ENCODE results near the gene HOXA5. TPM values are rescaled to one million over a fixed set of nuclear protein-coding genes. Genes with fewer than 3 reads are reported as not detected.

The HOXA5 gene
- not detected for total RNA-seq

DNA sequence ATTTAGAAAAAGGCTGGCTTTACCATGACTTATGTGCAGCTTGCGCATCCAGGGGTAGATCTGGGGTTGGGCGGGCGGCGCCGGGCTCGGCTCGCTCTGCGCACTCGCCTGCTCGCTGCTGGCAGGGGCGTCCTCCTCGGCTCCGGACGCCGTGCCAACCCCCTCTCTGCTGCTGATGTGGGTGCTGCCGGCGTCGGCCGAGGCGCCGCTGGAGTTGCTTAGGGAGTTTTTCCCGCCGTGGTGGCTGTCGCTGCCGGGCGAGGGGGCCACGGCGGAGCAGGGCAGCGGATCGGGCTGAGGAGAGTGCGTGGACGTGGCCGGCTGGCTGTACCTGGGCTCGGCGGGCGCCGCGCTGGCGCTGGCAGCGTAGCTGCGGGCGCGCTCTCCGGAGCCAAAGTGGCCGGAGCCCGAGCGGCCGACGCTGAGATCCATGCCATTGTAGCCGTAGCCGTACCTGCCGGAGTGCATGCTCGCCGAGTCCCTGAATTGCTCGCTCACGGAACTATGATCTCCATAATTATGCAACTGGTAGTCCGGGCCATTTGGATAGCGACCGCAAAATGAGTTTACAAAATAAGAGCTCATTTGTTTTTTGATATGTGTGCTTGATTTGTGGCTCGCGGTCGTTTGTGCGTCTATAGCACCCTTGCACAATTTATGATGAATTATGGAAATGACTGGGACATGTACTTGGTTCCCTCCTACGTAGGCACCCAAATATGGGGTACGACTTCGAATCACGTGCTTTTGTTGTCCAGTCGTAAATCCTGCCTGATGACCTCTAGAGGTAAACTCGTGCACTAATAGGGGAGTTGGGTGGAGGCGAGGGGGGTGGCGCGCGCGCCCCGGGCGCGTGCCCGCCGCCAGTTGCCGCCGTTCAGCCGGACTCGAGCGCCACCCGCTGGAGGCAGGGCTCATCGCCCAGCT is at the start of gene HOXA5:
TSS of gene HOXA5 (minus strand) at position 659 of the 927 bp plus-strand sequence. CDS start at position 585, 74 bp downstream.

DNA sequence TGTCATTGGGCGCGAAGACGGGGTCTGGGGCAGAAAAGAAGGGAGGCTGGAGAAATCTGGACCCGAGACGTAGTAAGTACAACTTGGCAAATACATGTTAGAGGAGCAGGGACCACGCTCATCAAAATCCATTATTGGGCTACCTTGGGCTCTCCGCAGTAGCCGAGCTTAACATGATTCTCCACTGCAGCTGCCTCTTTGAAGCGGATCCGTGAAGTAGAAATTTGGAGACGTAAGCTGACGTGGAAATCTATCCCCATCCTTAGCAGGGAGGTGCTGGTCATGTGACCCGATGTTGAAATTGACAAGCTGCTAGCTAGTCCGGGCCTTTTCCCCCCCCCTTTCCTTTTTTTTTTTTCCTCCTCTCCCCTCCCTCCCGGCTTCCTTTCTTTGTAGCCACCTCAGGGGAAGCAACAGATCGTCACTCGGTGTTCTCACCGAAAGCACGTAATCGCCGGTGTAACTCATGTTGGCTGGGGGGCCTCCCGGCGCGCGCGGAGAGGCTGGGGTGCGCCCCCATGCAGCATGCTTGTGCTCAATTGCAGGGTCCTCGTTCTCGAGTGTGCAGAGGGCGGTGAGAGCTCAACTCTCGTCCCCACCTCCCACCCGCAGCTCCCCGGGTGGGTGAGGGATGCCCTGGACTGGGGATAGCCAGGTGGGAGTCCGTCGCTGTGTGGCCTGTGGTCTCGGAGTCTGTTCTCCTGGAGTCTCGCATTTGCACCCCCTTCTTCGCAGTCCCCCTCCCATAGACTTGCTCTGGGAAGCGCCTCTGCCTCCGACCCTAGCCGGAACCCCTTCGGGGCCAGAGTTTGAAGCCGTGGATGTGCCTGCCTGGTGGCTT is 41.8 kb upstream of the HOXA5 start, which contains the start of gene HOXA11:
TSS of gene HOXA11 (minus strand) at position 220 of the 841 bp plus-strand sequence. CDS start at position 132, 88 bp downstream.

DNA sequence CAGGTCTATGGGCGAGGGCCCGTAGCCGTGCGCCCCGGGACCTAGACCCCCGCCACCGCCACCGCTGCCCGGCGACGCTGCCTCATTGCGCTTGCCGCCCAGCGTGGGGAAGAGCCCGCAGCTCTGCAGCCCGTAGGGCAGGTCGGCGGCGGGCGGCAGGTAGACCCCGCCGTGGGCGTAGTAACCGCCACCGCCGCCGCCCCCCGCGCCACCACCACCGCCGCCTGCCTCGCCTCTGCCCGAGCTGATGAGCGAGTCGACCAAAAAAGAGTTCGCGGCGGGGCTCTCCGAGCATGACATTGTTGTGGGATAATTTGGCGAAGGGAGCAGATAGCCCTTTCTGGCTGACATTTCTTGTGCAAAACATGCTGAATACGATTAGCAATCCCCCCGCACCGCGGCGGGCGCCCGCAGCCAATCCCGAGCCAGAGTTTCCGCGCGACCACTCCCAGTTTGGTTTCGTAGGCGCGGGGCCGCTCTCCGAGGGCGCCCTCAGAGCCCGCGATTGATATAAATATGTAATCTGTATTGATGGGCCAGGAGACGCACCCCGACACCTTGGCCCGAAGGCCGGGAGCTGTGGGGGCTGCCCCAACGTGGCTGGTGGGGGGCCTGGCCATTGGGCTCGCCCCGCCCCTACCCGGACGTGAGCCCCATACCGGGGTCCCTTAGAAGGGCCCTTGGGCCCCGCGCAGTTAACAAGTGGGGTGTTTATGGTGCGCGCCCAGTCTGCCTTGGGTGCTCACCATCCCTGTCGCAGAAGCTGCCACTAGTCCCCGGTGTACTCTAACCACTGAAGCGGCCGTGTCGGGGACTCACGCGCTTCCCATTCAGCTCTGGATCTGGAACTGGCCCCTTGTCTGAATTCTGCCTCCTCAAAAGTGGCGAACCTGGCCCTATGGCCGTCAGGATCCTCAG is 30.7 kb upstream of the HOXA5 start, which contains the start of gene HOXA10:
TSS of gene HOXA10 (minus strand) at position 365 of the 918 bp plus-strand sequence. CDS start at position 351, 14 bp downstream.

DNA sequence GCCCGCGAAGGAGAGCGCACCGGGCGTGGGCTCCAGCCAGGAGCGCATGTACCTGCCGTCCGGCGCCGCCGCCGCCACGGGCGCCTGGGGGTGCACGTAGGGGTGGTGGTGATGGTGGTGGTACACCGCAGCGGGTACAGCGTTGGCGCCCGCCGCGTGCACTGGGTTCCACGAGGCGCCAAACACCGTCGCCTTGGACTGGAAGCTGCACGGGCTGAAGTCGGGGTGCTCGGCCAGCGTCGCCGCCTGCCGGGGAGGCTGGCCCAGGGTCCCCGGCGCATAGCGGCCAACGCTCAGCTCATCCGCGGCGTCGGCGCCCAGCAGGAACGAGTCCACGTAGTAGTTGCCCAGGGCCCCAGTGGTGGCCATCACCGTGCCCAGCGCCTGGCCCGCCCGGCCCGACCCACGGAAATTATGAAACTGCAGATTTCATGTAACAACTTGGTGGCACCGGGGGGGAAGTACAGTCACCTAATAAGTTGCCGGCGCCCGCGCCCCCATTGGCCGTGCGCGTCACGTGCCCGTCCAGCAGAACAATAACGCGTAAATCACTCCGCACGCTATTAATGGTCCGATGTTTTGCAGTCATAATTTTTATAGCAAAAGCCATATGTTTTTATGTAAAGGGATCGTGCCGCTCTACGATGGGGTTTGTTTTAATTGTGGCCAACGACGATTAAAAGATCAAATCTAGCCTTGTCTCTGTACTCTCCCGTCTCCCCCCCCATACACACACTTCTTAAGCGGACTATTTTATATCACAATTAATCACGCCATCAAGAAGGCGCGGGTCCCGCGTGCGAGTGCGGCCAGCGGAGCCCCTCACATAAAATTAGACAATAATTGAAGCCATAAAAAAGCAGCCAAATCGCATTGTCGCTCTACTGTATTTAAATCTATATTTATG is 21.9 kb upstream of the HOXA5 start, which contains the start of gene HOXA9:
TSS of gene HOXA9 (minus strand) at position 449 of the 907 bp plus-strand sequence. CDS start at position 369, 80 bp downstream.

DNA sequence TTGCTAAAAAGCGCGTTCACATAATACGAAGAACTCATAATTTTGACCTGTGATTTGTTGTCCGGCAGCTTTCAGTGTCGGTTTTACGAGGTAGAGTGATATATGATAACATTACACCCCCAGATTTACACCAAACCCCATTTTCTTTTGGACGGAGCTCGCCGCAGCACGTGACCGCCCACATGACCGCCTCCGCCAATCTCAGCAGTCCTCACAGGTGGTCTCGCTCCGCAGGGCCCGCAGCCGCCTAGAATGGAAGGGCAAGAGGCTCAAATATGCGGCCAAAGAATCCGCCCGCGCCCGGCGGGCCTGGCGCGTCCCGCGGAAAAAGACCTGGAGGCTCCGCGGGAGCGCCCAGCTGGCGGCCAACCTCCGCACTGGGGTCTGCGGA is 13.0 kb upstream of the HOXA5 start, which contains the start of gene HOXA7:
TSS of gene HOXA7 (minus strand) at position 168 of the 391 bp plus-strand sequence. CDS start at position 38, 130 bp downstream.

DNA sequence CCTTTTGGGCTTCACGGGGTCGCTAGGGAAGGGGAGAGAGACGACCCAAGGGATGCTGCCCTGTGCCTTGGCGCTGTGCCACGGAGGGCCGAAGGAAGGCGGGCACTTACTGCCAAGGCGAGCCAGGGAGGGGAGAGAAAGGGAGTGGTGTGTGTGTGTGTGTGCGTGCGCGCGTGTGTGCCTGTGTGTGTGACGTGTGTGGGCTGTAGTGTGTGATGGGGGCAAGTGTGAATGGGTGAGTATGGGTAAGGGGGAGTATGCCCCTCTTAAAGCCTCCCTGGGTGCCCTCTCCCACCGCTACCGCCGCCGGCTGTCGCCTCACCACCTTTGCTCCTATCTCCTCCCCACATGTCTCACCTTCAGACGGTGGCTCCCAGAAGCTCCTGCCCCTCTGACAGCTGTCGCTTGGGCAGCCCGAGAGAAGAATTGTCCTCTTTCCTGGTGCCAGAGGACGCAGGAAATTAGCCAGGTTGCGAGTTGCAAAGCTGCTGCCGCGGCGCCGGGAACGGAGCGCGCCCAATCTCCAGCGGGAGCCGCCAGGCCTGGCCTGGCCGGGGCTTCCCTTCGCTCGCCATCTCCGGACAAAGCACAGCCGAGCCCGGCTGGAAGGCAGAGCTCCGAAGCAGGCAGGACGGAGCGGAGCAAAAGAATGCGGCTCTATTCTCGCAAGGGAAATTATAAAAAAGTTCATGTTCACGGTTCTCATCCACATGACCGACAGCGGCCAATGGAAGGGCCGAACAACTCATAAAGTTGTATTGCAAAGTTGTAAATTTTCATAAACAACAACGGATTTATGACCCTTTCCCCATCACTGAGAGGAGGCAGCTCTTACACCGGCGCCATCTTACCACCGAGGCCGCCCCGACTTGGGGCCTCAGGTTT is 8.7 kb upstream of the HOXA5 start, which contains the start of gene HOXA3:
TSS of gene HOXA3 (minus strand) at position 653 of the 885 bp plus-strand sequence. CDS start 41,943 bp downstream, outside the sequence.

DNA sequence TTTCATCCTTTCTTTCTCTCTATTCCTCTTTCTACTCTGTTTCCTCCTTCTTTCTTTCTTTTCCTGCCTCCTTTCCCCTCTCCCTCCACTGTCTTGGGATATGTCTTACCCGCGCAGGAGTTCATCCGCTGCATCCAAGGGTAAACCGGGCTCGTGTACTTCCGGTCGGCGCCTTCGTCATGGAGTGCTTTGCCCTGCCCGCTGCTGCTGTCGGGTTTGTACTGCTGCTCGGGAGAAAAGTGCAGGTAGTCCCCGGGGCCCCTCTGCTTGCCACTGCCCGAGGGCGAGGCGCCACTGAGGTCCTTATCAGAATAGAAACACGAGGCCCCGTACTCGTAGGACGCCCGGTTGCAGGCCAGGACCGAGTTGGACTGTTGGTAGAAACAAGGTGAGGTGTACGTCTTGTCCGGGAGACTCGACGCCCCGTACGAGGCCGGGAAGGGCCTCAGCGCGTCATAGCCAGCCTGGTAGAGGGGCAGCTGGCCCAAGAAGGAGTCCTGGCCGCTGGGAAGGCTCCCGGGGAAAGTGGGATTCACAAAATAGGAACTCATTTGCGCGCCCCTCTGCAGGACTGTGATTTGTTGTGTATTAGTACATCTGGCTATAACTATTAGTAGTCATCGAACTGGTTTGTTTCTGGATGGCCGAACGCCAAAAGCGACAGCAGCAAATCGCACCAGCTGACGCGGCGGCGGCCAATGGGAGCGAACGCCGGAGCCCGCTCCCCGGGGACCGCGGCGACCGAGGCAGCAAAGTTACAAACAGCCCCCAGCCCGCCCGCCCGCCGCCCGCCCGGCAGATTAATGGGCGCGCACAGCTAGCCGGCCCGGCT is 3.9 kb upstream of the HOXA5 start, which contains the start of gene HOXA6:
TSS of gene HOXA6 (minus strand) at position 576 of the 832 bp plus-strand sequence. CDS start at position 551, 25 bp downstream.

DNA sequence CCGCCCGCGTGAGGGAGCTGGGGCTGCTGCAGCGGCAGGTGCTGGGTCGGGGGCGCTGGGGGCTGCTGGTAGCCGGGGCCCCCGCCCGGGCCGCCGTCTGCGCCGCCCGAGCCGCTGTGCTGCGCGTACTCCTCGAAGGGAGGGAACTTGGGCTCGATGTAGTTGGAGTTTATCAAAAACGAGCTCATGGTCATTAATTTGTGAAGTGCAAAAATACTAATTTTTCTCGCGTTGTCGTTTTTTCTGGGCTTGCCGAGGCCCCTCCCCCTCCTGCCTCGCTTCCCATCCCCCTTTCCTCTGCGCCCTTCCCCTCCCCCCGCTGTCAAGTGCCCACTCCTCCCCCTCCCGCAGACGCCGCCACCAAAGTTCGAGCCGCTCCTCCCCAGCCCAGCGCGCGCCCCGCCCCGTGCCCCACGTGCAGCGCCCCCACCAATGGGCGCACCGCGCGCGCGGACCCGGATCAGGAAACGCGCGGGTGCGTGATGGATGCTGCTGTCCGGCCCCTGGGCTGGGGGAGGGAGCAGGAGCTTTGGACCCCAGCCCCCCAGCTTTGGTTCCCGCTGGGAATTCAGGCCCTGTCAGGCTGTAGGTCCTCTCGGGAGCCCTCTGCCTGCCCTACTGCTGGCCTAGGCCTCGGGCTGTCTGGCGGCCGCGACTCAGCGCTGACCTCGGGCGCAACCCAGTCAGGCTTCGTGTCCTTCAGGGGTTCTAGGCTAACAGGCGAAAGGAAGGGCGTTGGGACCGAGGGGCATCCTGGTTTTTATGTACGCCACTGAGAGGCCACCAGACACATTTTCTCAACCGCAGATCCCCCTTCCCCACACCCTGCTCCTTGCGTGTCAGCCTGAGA is 12.7 kb downstream of the HOXA5 start, which contains the start of gene HOXA4:
TSS of gene HOXA4 (minus strand) at position 218 of the 850 bp plus-strand sequence. CDS start at position 194, 24 bp downstream.

DNA sequence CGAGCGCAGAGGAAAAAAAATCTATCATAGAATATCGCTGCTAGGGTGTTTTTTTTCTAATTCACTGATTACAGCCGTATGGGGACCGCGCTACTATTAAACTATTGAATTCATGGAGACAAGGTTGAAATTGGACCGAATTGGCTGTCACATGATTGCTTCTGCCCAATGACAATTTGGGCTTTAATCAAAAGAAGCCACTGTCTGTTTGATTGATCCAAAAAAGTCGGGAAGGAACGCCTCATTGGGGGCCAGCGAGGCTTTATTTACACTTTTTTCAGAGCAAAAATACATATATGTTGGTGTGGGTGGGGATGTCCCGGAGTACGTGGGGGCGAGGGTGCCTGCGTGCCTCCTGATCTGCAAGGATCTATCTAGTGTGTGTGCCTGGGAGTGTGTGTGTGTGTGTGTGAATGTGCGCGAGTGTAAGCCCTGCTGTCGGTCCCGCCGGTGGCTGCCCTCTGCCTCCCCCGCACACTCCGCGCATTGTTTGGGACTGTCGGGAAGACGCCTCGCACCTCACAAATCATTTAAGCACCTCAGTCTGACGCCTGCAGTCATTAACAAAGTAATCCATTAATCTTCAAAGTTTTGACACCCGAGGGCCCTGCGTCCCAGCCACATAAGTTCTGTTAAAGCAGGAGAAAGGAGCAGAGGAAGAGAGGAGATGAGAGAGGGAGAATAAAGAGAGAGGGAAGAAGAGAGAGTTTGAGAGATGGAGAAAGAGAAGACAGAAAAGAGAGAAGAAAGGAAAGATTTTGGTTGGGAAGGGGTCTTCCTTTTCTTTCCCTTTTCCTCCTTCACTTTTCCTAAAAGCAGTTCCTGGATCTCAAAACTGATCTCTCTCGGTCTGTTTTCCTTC is 40.7 kb downstream of the HOXA5 start, which contains the start of gene HOXA2:
TSS of gene HOXA2 (minus strand) at position 103 of the 862 bp plus-strand sequence. CDS start 183 bp downstream, outside the sequence.

DNA sequence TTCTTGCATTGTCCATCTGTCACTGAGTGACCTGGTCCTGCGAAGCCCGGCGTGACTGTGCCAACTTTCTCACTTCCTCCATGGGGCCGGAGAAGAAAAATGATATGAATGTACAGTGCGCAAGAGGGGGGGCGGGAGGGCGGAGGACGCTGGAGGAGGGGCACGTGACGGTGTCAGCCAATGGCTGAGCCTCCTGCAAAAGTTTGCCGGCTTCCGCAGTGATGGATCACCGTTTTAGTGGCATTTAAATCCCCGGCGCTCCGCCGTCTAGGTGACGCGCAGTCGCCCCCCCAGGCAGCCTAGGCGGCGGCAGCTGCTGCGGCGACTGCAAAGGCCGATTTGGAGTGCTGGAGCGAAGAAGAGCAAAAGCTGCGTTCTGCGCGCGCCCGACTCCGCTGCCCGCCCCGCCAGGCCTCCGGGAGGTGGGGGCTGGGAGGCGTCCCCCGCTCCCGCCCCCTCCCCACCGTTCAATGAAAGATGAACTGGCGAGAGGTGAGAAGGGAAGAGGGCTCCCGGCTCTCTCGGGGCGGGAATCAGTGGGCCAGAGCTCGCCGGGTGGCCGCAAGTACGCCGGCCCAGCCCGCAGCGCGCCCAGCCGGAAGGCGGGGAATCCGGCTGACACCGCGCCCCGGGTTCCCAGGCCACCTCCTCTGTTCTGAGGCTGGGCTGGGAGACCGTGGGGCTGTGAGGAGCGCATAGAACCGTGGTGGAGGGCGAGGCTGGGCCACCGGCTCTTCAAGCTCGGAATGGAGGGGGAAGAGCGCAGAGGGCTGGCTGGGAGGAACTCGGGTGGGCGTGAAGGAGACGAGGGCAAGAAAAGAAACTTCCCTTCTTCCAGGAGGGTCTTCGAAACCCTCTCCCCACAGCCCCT is 47.3 kb downstream of the HOXA5 start, which contains the start of gene HOXA1:
TSS of gene HOXA1 (minus strand) at position 104 of the 871 bp plus-strand sequence. CDS start at position 16, 88 bp downstream.

